HG03558 (cell line): ENCODE results near the gene GABRR1.
"Not testable (repeated sequence)": the region's sequence is repeated elsewhere in the genome, so short reads cannot be mapped to it uniquely, and the experiment has no call there.

Source experiments
- ATAC-seq: cut with Tn5 transposase; IDR thresholded peaks from one replicate; pipeline ENCODE4 v1.9.1; 2021; ENCODE audit warnings: moderate number of reproducible peaks; ENCODE audit not compliant: unreplicated experiment; ENCODE audit errors: extremely low read depth

Gene GABRR1

DNA sequence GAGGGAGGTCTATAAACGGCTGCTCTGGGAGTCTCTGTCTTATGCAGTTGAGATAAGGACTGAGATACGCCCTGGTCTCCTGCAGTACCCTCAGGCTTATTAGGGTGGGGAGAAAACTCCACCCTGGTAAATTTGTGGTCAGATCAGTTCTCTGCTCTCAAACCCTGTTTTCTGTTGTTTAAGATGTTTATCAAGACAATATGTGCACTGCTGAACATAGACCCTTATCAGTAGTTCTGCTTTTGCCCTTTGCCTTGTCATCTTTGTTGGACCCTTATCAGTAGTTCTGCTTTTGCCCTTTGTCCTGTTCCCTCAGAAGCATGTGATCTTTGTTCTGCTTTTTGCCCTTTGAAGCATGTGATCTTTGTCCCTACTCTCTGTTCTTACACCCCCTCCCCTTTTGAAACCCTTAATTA is 88.9 kb downstream of the GABRR1 start:
- not testable (repeated sequence) for ATAC-seq
